Type B pancreatic cell (in vitro differentiated cells): ENCODE results near the gene NKTR. TPM values are rescaled to one million over a fixed set of nuclear protein-coding genes. Genes with fewer than 3 reads are reported as not detected.
A peak's percentile ranks its signal among the peaks of the same experiment; 100 is the strongest.

Source experiments
- DNase-seq: peaks from one replicate; pipeline ENCODE4 v3.0.0; 2021; ENCODE audit warnings: mixed read lengths; ENCODE audit not compliant: unreplicated experiment; ENCODE audit errors: extremely low spot score
- H3K27ac Mint-ChIP-seq: 2 replicates; pipeline ENCODE4 v1.8.0; 2021; ENCODE audit warnings: mild to moderate bottlenecking, mixed read lengths
- H3K27me3 Mint-ChIP-seq: 2 replicates; pipeline ENCODE4 v1.8.0; 2021; ENCODE audit warnings: mixed read lengths
- H3K36me3 Mint-ChIP-seq: 2 replicates; pipeline ENCODE4 v1.8.0; 2021; ENCODE audit warnings: mixed read lengths
- H3K4me1 Mint-ChIP-seq: one replicate; pipeline ENCODE4 v1.8.0; 2021; ENCODE audit warnings: mixed read lengths; ENCODE audit not compliant: unreplicated experiment
- H3K4me3 Mint-ChIP-seq: 2 replicates; pipeline ENCODE4 v1.8.0; 2021; ENCODE audit warnings: mild to moderate bottlenecking, mixed read lengths
- H3K9me3 Mint-ChIP-seq: 2 replicates; pipeline ENCODE4 v1.8.0; 2021; ENCODE audit warnings: mixed read lengths
- CTCF ChIP-seq: fragments of 200-600 bp; sonication (generic); conservative IDR thresholded peaks from 2 replicates; pipeline ENCODE4 v1.5.0; 2021; ENCODE audit warnings: antibody characterized with exemption, mild to moderate bottlenecking
- total RNA-seq: library from RNA; stranded (reverse); gene quantifications from 2 replicates; pipeline ENCODE4 v1.2.1, GENCODE V29; 2021; ENCODE audit warnings: low replicate concordance

The NKTR gene
- total RNA-seq, 1 donor from 2014 or later: 97.1 TPM

GRCh38 chr3:42612217-42612616, 11.7 kb downstream of the NKTR start:
- no peaks in the 10 kb centered on the region for H3K9me3 Mint-ChIP-seq
- no peak for DNase-seq
- no peak for TF ChIP-seq CTCF
- H3K4me1 Mint-ChIP-seq: peaks cover 19% of the 10 kb centered on the region
- H3K27ac Mint-ChIP-seq: no peak overlapping the region
- H3K36me3 Mint-ChIP-seq: peaks cover 7% of the 10 kb centered on the region
- no peaks in the 10 kb centered on the region for H3K27me3 Mint-ChIP-seq
- H3K4me3 Mint-ChIP-seq: no peak overlapping the region

GRCh38 chr3:42612928-42613327, 12.4 kb downstream of the NKTR start:
- Mint-ChIP-seq H3K36me3 (peaks cover 4% of the 10 kb centered on the region), H3K27ac (no peak overlapping the region), H3K4me1 (peaks cover 19% of the 10 kb centered on the region), H3K9me3 (no peaks in the 10 kb centered on the region), H3K27me3 (no peaks in the 10 kb centered on the region), H3K4me3 (no peak overlapping the region)
- TF ChIP-seq CTCF: no peak
- DNase-seq: no peak

- Mint-ChIP-seq H3K4me3 (no peak overlapping the region), H3K9me3 (no peaks in the 10 kb centered on the region), H3K4me1 (peaks cover 19% of the 10 kb centered on the region), H3K36me3 (peaks cover 4% of the 10 kb centered on the region), H3K27me3 (no peaks in the 10 kb centered on the region), H3K27ac (no peak overlapping the region)
- TF ChIP-seq CTCF: peak; percentile 73
- DNase-seq: no peak
Measured at GRCh38 chr3:42613462-42613861, 13.0 kb downstream of the NKTR start.

GRCh38 chr3:42631620-42632019, 31.1 kb downstream of the NKTR start:
- no peak for DNase-seq
- TF ChIP-seq CTCF: no peak
- Mint-ChIP-seq H3K9me3 (no peaks in the 10 kb centered on the region), H3K4me1 (no peaks in the 10 kb centered on the region), H3K4me3 (no peak overlapping the region), H3K27ac (no peak overlapping the region), H3K36me3 (peaks cover 29% of the 10 kb centered on the region), H3K27me3 (no peaks in the 10 kb centered on the region)

GRCh38 chr3:42632146-42632545, 31.7 kb downstream of the NKTR start:
- H3K27ac Mint-ChIP-seq: no peak overlapping the region
- peaks cover 28% of the 10 kb centered on the region for H3K36me3 Mint-ChIP-seq
- no peak overlapping the region for H3K4me3 Mint-ChIP-seq
- no peak for DNase-seq
- no peaks in the 10 kb centered on the region for H3K4me1 Mint-ChIP-seq
- no peaks in the 10 kb centered on the region for H3K27me3 Mint-ChIP-seq
- TF ChIP-seq CTCF: no peak
- no peaks in the 10 kb centered on the region for H3K9me3 Mint-ChIP-seq

- no peaks in the 10 kb centered on the region for H3K9me3 Mint-ChIP-seq
- peaks cover 24% of the 10 kb centered on the region for H3K36me3 Mint-ChIP-seq
- H3K4me1 Mint-ChIP-seq: no peaks in the 10 kb centered on the region
- no peak overlapping the region for H3K27ac Mint-ChIP-seq
- DNase-seq: no peak
- TF ChIP-seq CTCF: no peak
- no peaks in the 10 kb centered on the region for H3K27me3 Mint-ChIP-seq
- no peak overlapping the region for H3K4me3 Mint-ChIP-seq
Measured at GRCh38 chr3:42633544-42633943, 33.1 kb downstream of the NKTR start.
